Nephron progenitor cell (in vitro differentiated cells): Measurements from ENCODE around the gene COL6A2.

Experiments
- DNase-seq: peaks from one replicate; pipeline ENCODE4 v3.0.0; 2021
- H3K27ac Mint-ChIP-seq: 2 replicates; pipeline ENCODE4 v1.8.0; 2021; ENCODE audit warnings: mild to moderate bottlenecking, moderate library complexity, mixed read lengths
- H3K27me3 Mint-ChIP-seq: 2 replicates; pipeline ENCODE4 v1.8.0; 2021; ENCODE audit warnings: mild to moderate bottlenecking, low read depth, mixed read lengths; ENCODE audit not compliant: poor library complexity
- H3K36me3 Mint-ChIP-seq: 2 replicates; pipeline ENCODE4 v1.8.0; 2021; ENCODE audit warnings: low read depth, mixed read lengths
- H3K4me1 Mint-ChIP-seq: 2 replicates; pipeline ENCODE4 v1.8.0; 2021; ENCODE audit warnings: mixed read lengths
- H3K4me3 Mint-ChIP-seq: 2 replicates; pipeline ENCODE4 v1.8.0; 2021; ENCODE audit warnings: mild to moderate bottlenecking, moderate library complexity, mixed read lengths
- H3K9me3 Mint-ChIP-seq: 2 replicates; pipeline ENCODE4 v1.8.0; 2021; ENCODE audit warnings: mild to moderate bottlenecking, moderate library complexity, mixed read lengths
- TF ChIP-seq, protein P1 (sequence below): fragments of 200-600 bp; sonication (generic); IDR thresholded peaks from 2 replicates; pipeline ENCODE4 v1.5.0; 2021; ENCODE audit warnings: antibody characterized with exemption

COL6A2 gene

GRCh38 chr21:46051821-46052675 lies 45.9 kb upstream of the COL6A2 start:
- Mint-ChIP-seq H3K4me1 (peaks cover 33% of the 10 kb centered on the region), H3K9me3 (peaks cover 6% of the 10 kb centered on the region), H3K4me3 (no peak overlapping the region), H3K36me3 (no peaks in the 10 kb centered on the region), H3K27me3 (no peaks in the 10 kb centered on the region), H3K27ac (no peak overlapping the region)
- DNase-seq: no peak
- TF ChIP-seq, protein P1, sequence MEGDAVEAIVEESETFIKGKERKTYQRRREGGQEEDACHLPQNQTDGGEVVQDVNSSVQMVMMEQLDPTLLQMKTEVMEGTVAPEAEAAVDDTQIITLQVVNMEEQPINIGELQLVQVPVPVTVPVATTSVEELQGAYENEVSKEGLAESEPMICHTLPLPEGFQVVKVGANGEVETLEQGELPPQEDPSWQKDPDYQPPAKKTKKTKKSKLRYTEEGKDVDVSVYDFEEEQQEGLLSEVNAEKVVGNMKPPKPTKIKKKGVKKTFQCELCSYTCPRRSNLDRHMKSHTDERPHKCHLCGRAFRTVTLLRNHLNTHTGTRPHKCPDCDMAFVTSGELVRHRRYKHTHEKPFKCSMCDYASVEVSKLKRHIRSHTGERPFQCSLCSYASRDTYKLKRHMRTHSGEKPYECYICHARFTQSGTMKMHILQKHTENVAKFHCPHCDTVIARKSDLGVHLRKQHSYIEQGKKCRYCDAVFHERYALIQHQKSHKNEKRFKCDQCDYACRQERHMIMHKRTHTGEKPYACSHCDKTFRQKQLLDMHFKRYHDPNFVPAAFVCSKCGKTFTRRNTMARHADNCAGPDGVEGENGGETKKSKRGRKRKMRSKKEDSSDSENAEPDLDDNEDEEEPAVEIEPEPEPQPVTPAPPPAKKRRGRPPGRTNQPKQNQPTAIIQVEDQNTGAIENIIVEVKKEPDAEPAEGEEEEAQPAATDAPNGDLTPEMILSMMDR: no peak

- no peaks in the 10 kb centered on the region for H3K36me3 Mint-ChIP-seq
- H3K27me3 Mint-ChIP-seq: peaks cover under 1% of the 10 kb centered on the region
- TF ChIP-seq, protein P1: no peak
- DNase-seq: no peak
- H3K4me3 Mint-ChIP-seq: no peak overlapping the region
- H3K27ac Mint-ChIP-seq: no peak overlapping the region
- H3K4me1 Mint-ChIP-seq: peaks cover 43% of the 10 kb centered on the region
- peaks cover 8% of the 10 kb centered on the region for H3K9me3 Mint-ChIP-seq
Observed at GRCh38 chr21:46052703-46053651, 44.9 kb upstream of the COL6A2 start.

GRCh38 chr21:46054031-46054430 lies 43.9 kb upstream of the COL6A2 start:
- DNase-seq: no peak
- H3K36me3 Mint-ChIP-seq: peaks cover under 1% of the 10 kb centered on the region
- peaks cover 4% of the 10 kb centered on the region for H3K27me3 Mint-ChIP-seq
- H3K4me3 Mint-ChIP-seq: no peak overlapping the region
- TF ChIP-seq, protein P1: no peak
- peaks cover 50% of the 10 kb centered on the region for H3K4me1 Mint-ChIP-seq
- H3K27ac Mint-ChIP-seq: peak overlapping the region; percentile 69
- peaks cover 18% of the 10 kb centered on the region for H3K9me3 Mint-ChIP-seq

DNA sequence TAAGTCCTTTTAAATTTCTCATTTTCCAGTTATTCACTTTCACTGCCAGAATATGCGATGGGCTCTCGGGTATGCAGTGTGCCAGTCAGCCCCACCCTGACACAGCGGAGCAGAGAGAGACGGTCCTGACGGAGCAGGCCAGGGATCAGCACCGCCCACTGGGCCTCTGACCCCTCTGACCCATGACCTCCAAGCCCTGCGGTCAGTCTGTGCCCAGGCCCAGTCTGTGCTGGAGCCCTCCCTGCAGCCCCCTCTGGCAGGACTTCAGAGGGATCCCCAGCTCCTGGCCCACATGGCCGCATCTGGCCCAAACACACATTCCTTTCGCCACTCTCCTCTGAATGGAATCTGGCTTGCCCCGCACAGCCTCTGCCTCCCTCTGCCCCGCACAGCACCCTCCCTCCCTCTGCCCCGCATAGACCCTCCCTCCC lies 43.4 kb upstream of the COL6A2 start:
- H3K9me3 Mint-ChIP-seq: peaks cover 22% of the 10 kb centered on the region

DNA sequence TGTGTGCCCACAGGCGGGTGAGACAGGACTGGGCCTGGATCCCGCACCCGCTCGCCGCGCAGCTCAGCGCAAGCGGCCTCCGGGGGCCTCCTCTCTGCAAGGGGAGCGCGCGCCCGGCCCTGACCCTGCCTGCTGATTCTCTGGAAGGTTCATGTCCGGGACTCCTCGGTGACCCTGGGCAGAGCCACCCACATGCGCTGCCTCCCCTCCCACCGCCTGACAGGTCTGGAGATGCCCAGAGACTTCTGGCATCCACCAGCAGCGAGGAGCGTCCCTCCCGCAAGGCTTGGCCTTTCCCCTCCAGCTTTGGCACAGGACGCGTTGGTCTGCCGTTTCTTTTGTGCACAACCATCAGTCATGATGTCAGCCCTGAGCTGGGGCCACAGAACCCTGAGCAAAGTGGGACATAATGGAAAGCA lies 42.0 kb upstream of the COL6A2 start:
- peak overlapping the region; percentile 42 for H3K4me3 Mint-ChIP-seq

More for the DNA sequence above, 43.4 kb upstream of the COL6A2 start:
- TF ChIP-seq, protein P1: no peak
- DNase-seq: no peak
- Mint-ChIP-seq H3K27me3 (peaks cover 9% of the 10 kb centered on the region), H3K27ac (peak overlapping the region; percentile 69), H3K36me3 (peaks cover 4% of the 10 kb centered on the region), H3K4me1 (peaks cover 50% of the 10 kb centered on the region), H3K4me3 (no peak overlapping the region)

More for the DNA sequence above, 42.0 kb upstream of the COL6A2 start:
- TF ChIP-seq, protein P1: no peak
- no peak for DNase-seq
- H3K9me3 Mint-ChIP-seq: peaks cover 34% of the 10 kb centered on the region
- H3K27me3 Mint-ChIP-seq: peaks cover 10% of the 10 kb centered on the region
- peak overlapping the region; percentile 68 for H3K27ac Mint-ChIP-seq
- H3K36me3 Mint-ChIP-seq: peaks cover 4% of the 10 kb centered on the region
- peaks cover 50% of the 10 kb centered on the region for H3K4me1 Mint-ChIP-seq
